ENCODE results near the gene PLEKHA5.

PLEKHA5 gene

DNA sequence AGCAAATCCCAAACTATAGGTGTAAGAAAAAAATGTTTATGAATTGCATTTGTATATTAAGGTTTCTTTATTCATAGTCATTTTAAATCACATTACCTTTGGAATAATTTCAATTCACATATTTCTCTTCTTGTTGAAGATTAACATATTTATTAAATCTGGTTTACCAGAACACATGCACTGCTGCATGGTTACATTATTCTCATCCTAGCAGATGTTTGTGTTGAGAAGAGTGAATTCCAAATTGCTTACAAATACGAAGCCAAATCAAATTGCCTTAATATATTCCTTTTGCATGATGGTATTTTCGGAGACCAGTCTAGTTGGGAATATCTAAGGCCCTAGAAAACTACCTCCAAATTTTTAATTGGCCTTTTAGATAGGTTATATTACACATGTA lies 130.6 kb downstream of the PLEKHA5 start:
- Mint-ChIP-seq H3K27ac (no peak overlapping the region), H3K4me1 (no peaks in the 10 kb centered on the region), H3K4me3 (no peak overlapping the region), H3K36me3 (no peaks in the 10 kb centered on the region), H3K27me3 (no peaks in the 10 kb centered on the region), H3K9me3 (no peaks in the 10 kb centered on the region)
- DNase-seq: no peak
- CTCF ChIA-PET: no interaction called here

GRCh38 chr12:19261773-19262172 lies 132.2 kb downstream of the PLEKHA5 start:
- H3K4me1 Mint-ChIP-seq: no peaks in the 10 kb centered on the region
- DNase-seq: no peak
- H3K27me3 Mint-ChIP-seq: no peaks in the 10 kb centered on the region
- H3K36me3 Mint-ChIP-seq: no peaks in the 10 kb centered on the region
- CTCF ChIA-PET: no interaction called here
- H3K4me3 Mint-ChIP-seq: no peak overlapping the region
- H3K27ac Mint-ChIP-seq: no peak overlapping the region
- no peaks in the 10 kb centered on the region for H3K9me3 Mint-ChIP-seq

DNA sequence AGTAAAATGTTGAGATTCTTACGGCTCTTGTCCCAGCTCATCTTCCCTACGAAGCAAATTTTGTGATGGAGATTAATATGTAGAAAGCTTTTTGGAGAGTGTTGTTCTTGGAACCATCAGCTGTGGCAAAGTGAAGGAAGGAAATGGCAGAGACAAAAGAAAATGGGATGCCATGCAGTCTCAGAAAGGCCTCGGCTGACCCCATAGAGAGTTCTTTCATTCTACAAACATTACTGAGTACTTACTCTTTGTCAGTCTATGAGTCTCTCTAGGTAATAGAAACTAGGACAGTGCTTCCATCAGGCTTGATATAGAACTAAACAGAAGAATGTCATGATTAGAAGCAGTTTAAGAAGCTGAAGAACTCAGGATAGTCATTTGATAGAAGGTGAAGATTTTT lies 134.1 kb downstream of the PLEKHA5 start:
- no peaks in the 10 kb centered on the region for H3K4me1 Mint-ChIP-seq
- CTCF ChIA-PET: no interaction called here
- H3K27me3 Mint-ChIP-seq: no peaks in the 10 kb centered on the region
- DNase-seq: no peak
- no peak overlapping the region for H3K4me3 Mint-ChIP-seq
- no peaks in the 10 kb centered on the region for H3K9me3 Mint-ChIP-seq
- no peak overlapping the region for H3K27ac Mint-ChIP-seq
- no peaks in the 10 kb centered on the region for H3K36me3 Mint-ChIP-seq

GRCh38 chr12:19273482-19274330 lies 144.2 kb downstream of the PLEKHA5 start:
- no peak overlapping the region for H3K4me3 Mint-ChIP-seq
- CTCF ChIA-PET: interaction anchor here (0.6 to 1.7 kb wide), 3 partner anchors 11 to 303 kb away, joined by 3 to 6 read pairs (median 3); no protein-coding TSS in a partner anchor

DNA sequence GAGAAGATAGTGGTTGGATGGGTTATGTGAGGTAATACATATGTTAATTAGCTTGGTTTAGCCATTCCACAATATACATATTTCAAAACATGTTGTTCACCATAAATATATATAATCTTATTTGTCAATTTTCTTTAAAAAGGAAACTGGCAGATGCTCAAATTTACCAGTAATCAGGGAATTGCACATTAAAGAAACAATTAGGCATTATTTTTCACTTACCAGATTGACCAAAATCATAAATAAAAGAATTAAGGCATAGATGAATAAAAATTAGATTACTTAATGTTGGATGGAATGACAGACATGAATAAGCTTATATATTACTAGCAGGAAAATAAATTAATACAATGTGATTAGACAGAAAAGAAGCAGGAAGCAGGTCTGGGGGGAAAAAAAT lies 147.2 kb downstream of the PLEKHA5 start:
- no peak for DNase-seq
- Mint-ChIP-seq H3K27me3 (no peaks in the 10 kb centered on the region), H3K9me3 (no peaks in the 10 kb centered on the region), H3K27ac (no peak overlapping the region), H3K4me1 (peaks cover 9% of the 10 kb centered on the region), H3K4me3 (no peak overlapping the region), H3K36me3 (no peaks in the 10 kb centered on the region)
- CTCF ChIA-PET: no interaction called here

More at GRCh38 chr12:19273482-19274330, 144.2 kb downstream of the PLEKHA5 start:
- H3K4me1 Mint-ChIP-seq: peaks cover 9% of the 10 kb centered on the region
- H3K9me3 Mint-ChIP-seq: no peaks in the 10 kb centered on the region
- no peaks in the 10 kb centered on the region for H3K27me3 Mint-ChIP-seq
- no peaks in the 10 kb centered on the region for H3K36me3 Mint-ChIP-seq
- no peak overlapping the region for H3K27ac Mint-ChIP-seq
- DNase-seq: peak; percentile 28

DNA sequence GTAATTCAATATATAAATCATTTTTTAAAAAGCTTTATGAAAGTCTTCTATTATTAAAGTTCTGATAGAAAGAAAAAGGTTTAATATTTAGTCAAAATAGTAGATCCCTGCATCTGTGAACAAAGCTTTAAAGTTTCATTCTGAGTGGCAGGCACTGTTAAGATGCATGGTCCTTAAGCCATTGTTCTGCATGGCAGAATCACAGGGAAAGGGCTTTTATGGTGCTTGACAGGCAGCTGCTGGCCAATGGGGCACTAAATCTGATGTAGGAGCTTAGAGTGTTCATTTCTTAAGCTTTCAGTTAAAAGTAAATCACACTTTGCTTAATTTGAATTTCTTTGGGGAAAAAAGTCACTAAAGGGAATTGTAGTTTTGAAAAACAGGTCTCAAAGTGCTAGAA lies 148.2 kb downstream of the PLEKHA5 start:
- H3K27ac Mint-ChIP-seq: no peak overlapping the region
- no peak for DNase-seq
- peaks cover 9% of the 10 kb centered on the region for H3K4me1 Mint-ChIP-seq
- H3K36me3 Mint-ChIP-seq: no peaks in the 10 kb centered on the region
- no peak overlapping the region for H3K4me3 Mint-ChIP-seq
- CTCF ChIA-PET: no interaction called here
- H3K9me3 Mint-ChIP-seq: no peaks in the 10 kb centered on the region
- H3K27me3 Mint-ChIP-seq: no peaks in the 10 kb centered on the region

GRCh38 chr12:19278407-19278806 lies 148.9 kb downstream of the PLEKHA5 start:
- Mint-ChIP-seq H3K4me3 (no peak overlapping the region), H3K27ac (no peak overlapping the region), H3K36me3 (no peaks in the 10 kb centered on the region), H3K9me3 (no peaks in the 10 kb centered on the region), H3K27me3 (no peaks in the 10 kb centered on the region), H3K4me1 (peaks cover 9% of the 10 kb centered on the region)
- CTCF ChIA-PET: no interaction called here
- no peak for DNase-seq

- no peaks in the 10 kb centered on the region for H3K27me3 Mint-ChIP-seq
- no peaks in the 10 kb centered on the region for H3K9me3 Mint-ChIP-seq
- CTCF ChIA-PET: no interaction called here
- no peak for DNase-seq
- no peak overlapping the region for H3K27ac Mint-ChIP-seq
- H3K36me3 Mint-ChIP-seq: no peaks in the 10 kb centered on the region
- no peak overlapping the region for H3K4me3 Mint-ChIP-seq
- no peaks in the 10 kb centered on the region for H3K4me1 Mint-ChIP-seq
Observed at GRCh38 chr12:19282133-19282699, 152.7 kb downstream of the PLEKHA5 start.

DNA sequence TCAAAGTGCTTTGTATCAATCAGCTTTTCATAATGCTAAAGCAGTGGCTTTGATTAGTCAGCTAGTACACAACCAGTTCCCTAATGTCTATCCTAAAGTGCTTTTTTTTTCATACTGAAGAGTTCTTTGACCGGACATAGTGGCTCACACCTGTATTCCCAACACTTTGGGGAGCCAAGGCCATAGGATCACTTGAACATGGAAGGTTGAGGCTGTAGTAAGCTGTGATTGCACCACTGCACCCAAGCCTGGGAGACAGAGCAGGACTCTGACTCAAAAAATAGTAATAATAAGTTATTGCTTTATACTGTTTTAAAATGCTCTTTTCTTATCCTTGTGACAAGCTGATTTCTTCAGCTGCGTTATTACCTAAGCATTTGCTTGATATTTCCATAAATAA lies 155.1 kb downstream of the PLEKHA5 start:
- no peaks in the 10 kb centered on the region for H3K4me1 Mint-ChIP-seq
- H3K4me3 Mint-ChIP-seq: no peak overlapping the region
- no peak overlapping the region for H3K27ac Mint-ChIP-seq
- H3K27me3 Mint-ChIP-seq: no peaks in the 10 kb centered on the region
- H3K36me3 Mint-ChIP-seq: no peaks in the 10 kb centered on the region
- no peak for DNase-seq
- no peaks in the 10 kb centered on the region for H3K9me3 Mint-ChIP-seq
- CTCF ChIA-PET: interaction anchor here (1.4 to 1.6 kb wide), 2 partner anchors 11 to 1035 kb away, joined by 3 to 6 read pairs; no protein-coding TSS in a partner anchor

DNA sequence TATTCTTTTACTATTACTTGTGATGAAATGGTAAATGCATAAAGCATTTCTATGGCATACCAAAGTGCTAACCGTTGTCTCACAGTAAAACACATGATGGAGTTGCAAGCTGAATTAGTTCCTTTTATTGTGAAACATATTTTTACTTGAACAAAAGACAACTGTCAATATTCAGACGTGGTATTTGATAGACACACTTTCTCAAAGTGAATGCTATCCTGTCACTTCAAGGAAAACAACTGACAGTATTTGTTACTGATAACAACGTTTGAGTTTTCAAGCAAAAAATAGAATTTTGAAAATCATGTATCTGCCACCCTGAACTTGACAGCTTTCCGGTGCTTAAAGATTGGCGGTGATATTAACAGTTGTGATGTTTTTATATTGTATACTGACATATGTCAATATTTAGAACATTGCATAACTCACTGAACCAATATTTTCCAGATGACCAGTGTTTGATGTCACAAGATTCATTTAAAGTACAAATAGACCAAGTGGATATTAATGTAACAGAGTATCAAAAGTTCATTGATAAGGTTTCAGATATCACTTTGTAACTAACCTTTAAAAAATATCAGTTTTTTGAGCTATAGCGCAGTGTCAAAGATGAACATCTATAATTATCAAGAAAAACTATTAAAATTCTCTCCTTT lies 156.4 kb downstream of the PLEKHA5 start:
- H3K36me3 Mint-ChIP-seq: no peaks in the 10 kb centered on the region
- no peaks in the 10 kb centered on the region for H3K9me3 Mint-ChIP-seq
- CTCF ChIA-PET: interaction anchor here (1.6 kb wide), 1 partner anchor 1036 kb away, joined by 3 read pairs; no protein-coding TSS in a partner anchor
- H3K4me3 Mint-ChIP-seq: no peak overlapping the region
- no peak for DNase-seq
- H3K4me1 Mint-ChIP-seq: no peaks in the 10 kb centered on the region
- no peaks in the 10 kb centered on the region for H3K27me3 Mint-ChIP-seq
- H3K27ac Mint-ChIP-seq: no peak overlapping the region

DNA sequence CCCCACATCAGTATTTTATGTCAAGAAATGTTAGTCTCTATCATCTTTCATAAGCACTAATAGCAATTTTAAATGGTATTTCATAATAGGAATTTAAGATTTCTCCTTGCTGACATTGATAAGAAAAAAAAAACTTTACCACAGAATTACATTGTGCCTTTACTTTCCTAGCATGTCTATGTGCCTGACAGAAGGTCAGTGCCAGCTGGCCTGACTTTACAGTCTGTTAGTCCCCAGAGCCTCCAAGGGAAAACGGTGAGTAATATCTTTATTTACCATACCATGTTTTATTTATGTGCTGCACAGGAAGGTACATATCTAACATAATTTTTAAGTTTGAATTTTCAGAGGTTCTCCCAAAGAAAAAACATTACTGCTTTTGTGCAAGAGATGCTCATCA lies 157.8 kb downstream of the PLEKHA5 start:
- DNase-seq: no peak
- H3K4me1 Mint-ChIP-seq: no peaks in the 10 kb centered on the region
- H3K27ac Mint-ChIP-seq: no peak overlapping the region
- no peaks in the 10 kb centered on the region for H3K9me3 Mint-ChIP-seq
- H3K4me3 Mint-ChIP-seq: no peak overlapping the region
- CTCF ChIA-PET: no interaction called here
- no peaks in the 10 kb centered on the region for H3K27me3 Mint-ChIP-seq
- no peaks in the 10 kb centered on the region for H3K36me3 Mint-ChIP-seq

DNA sequence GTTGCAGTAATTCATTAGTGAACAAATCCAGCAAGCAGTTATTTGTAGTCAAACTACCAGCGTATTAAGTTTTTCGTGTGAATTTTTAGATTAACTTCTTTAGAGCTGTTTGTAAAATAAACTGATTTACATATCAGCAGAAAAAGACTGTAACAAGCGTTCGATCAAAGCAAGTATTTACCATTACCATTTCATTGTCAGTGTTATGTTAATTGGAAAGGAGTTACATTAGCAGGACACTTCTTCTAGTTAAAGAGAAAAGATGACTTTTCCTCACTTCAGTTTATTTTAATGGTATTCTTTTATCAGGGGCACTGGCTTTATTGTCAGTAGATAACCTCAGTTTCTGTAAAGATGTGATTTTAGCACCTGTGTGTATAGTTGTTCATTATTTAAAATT lies 158.6 kb downstream of the PLEKHA5 start:
- no peaks in the 10 kb centered on the region for H3K27me3 Mint-ChIP-seq
- CTCF ChIA-PET: interaction anchor here (1.7 kb wide), 1 partner anchor 11 kb away, joined by 4 read pairs; no protein-coding TSS in a partner anchor

GRCh38 chr12:19288603-19289244 lies 159.2 kb downstream of the PLEKHA5 start:
- no peak overlapping the region for H3K4me3 Mint-ChIP-seq
- H3K27ac Mint-ChIP-seq: no peak overlapping the region
- CTCF ChIA-PET: interaction anchor here (1.7 kb wide), 1 partner anchor 11 kb away, joined by 4 read pairs; no protein-coding TSS in a partner anchor

More for the DNA sequence above, 158.6 kb downstream of the PLEKHA5 start:
- no peak for DNase-seq
- no peaks in the 10 kb centered on the region for H3K36me3 Mint-ChIP-seq
- H3K9me3 Mint-ChIP-seq: no peaks in the 10 kb centered on the region
- no peaks in the 10 kb centered on the region for H3K4me1 Mint-ChIP-seq
- no peak overlapping the region for H3K4me3 Mint-ChIP-seq
- H3K27ac Mint-ChIP-seq: no peak overlapping the region

More at GRCh38 chr12:19288603-19289244, 159.2 kb downstream of the PLEKHA5 start:
- H3K27me3 Mint-ChIP-seq: no peaks in the 10 kb centered on the region
- DNase-seq: no peak
- no peaks in the 10 kb centered on the region for H3K36me3 Mint-ChIP-seq
- H3K4me1 Mint-ChIP-seq: no peaks in the 10 kb centered on the region
- no peaks in the 10 kb centered on the region for H3K9me3 Mint-ChIP-seq

All from activated naive CD4-positive, alpha-beta T cell treated with anti-CD3 and anti-CD28 coated beads, Interleukin-2, amount 10 ng/mL, durations not matched to agents 7 days and 5 days (primary cell).